ENCODE data around the gene EEF1A2.

EEF1A2 gene

DNA sequence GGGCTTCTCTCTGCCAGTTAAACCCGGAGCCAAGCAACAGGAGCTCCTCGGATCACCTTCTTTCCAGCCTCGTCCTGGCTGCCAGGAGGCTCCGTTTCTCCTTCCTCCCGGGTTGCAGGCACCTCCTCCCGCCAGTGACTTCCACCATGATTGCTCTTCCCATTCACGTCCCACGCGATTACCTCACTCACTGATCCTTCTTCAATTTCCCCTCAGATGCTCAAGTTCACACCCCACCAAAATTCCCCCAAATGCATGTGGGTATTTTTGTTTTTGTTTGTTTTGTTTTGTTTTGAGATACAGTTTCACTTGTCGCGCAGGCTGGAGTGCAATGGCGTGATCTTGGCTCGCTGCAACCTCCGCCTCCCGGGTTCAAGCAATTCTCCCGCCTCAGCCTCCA is 51.6 kb downstream of the EEF1A2 start:
- no peak for DNase-seq

DNA sequence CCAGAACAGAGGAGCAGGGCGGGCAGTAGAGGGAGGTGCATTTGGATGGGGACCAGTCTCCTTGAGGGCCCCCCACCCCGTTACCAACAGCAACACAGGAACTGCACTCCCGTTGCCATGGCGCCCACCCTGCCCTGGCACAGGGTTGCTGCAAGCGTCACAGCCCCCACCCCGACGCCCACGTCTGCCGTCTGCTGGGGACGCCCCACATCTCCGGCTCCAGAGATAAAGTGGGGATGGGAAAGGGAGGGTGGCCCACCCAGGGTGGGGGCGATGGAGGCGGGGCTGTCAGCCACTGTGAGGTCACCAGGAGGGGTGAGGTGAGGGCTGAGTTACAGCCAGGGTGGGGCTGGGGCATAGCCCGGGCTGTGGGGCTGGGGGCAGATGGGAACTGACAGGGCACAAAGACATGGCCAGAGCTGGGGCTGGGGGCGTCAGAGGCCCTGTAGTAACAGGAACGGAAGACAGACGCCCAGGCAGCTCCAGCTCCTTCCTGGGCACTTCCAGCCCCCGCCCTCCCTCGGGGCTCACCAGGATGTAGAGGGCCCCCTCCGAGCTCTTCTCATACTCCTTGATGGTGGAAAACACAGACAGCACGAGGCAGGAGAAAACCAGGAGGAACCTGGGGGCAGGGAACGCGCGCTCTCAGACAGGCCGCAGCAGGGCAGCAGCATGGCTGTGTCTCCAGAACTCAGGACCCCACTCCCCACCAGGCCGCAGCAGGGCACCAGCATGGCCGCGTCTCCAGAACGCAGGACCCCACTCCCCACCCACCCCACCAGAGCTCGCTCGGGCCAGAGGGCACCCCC is 52.5 kb downstream of the EEF1A2 start:
- DNase-seq, result no peak

DNA sequence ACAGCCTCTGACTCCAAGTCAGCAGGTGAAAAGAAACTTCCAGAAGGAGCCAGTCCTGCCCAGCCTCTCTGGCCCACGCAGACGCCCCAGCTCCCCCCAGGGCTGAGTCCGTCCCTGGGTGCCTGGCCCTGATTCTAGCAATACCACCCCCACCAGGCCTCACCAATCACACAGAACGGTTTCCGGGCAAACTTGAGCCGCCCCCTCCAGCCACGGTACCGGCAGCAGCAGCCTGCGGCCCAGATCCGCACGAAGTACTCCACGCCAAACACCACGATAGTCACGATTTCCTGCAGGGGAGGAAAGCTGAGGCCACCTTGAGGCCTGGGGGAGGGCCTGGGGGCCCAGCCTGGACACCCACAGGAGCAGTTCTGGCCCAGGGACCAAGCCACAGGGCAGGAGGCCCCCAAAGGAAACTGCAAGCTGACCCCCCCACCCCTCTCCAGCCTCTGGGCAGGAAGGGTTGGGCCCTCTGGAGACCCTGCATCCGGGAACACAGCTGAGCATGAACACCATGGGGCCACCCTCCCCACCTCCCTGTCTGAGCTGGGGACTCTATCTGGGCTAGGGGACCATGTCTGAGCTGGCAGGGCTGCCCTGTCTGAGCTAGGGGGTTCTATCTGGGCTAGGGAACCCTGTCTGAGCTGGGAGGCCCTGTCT is 53.7 kb downstream of the EEF1A2 start:
- no peak for DNase-seq

DNA sequence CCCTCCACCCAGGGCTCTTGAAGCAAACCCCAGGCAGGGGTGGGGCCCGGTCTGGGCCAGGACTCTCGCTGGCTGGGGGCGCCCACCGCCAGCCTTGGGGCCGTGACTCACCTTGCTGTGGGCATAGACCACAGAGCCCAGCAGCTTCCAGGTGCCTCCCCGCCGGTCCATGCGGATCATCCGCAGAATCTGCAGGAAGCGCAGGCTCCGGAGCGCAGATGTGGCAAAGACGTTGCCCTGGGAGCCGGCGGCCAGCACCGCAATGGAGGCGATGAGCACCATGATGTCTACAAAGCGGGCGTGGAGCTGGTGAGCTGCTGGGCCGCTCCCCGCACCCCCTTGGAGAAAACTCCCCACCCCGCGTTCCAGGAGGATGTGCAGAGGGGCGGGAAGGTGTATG is 54.3 kb downstream of the EEF1A2 start:
- no peak for DNase-seq

DNA sequence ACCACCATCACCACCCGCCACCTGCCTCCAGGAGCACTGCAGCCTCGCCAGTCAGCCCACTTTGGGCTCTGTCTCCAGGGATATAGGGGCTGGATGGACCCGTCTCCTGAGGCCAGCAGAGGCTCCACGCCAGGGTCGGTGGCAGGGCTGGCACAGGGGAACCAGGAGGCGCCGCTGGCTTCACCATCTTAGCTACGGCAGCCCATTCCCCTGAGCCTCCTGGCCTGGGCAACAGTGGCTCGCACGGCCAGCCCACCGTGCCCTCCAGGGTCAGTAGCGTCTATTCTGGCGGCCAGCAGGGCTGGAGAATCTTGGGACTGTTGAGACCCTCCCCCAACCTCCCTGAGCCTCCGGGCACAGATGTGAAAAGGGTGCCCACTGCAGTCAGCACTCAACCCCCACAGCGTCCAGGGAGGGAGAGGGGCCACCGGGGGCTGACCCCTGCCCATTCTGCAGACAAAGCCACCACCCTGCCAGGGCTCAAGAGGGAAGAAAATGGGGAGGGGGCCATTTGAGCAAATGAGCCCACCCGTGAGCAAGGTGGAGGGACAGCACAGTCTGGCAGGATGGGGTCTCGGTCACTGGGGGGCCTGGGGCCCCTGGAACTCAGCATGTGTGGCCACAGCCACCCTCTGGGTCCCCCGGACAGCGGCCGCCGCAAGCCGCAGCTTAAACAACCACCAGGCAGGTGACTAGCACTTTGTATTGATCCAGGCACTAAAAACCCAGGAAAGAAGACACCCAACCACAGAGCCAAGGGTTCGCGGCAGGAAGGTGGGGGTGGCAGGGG is 55.1 kb downstream of the EEF1A2 start:
- no peak for DNase-seq

DNA sequence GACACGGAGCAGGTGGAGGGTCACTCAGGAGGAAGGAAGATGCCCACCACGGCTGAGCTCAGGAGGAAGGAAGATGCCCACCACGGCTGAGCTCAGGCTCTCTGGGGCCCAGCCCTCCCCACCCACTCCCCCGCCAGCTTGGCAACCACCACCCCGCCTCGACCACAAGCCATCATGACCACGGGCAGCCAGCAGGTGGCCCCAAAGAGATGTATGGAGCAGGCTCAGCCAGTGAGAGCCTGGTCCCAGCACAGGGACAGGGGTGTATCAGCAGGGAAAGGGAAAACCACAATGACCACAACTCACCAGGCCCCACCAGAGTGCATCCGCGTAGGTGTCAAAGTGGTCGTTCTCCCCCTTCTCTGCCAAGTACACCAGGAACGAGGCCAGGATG is 56.8 kb downstream of the EEF1A2 start:
- no peak for DNase-seq

DNA sequence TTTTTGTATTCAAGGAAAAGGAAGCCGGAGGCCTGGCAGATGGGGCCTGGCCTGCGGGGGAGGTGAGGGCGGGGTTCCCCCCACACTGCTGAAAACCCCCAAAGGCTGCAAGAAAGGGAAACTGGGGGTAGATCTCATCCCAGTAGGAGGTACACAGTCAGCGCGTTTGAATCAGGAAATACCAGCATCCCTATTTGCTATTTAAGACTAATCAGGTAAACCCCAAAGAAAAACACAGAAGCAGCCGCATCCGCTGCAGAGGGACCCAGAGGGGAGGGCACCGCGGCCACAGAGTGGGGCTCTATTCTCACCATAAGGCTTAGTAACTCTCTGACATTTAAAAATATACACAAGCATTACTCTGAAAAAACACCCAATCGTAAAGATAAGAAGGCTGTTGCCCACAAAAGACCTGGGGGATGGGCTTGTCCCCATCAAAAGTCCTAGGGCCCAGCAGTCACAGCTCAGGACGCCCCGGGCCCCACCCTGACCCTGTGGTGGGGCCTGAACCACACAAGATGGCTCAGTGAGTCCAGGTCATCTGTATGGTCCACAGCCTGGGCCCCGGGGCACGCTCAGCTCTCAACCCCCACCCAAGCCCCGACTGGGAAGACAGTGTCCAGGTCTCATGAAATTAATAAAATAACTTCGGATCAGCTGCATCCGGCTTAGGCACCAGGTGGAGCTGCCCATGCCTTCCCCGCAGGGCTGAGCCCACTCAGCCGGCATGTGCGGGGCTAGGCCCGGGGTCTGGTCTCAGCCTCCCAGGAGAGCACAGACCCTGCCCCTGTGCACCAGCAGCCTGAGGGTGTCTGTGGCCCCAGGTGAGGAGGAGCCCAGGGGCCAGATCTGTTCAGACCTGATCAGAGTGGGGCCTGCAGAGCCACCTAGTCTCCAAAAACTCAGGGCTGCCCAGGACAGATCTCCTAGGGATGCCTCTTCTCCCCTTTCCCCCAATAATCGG is 57.5 kb downstream of the EEF1A2 start:
- DNase-seq, result no peak

DNA sequence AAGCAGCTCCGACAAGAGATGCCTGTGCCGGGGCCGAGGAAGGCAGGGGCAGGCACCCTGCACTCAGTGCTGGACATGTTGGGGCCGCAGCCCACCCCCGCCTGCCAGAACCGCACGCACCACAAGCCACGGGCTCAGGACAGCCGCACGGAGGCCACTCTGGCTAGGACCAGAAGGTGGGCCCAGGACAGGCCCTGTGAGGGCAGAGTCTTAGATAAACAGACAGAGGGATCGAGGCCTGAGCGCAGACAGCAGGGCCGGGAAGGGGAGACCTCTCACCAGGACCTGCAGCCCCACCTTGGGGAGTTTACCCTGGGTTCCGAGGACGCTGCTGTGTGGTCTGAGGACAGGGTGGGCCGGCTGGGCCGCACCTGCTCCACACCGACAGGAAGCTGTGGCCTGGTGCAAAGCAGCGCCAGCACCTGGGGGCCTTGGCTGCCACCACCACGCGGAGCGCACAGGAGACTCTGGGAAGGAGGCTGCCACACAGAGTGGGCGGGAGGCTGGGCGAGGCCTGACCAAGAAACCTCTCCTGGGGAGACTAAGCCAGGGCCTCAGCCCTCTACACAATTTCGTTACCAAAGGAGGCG is 58.4 kb downstream of the EEF1A2 start:
- DNase-seq, result no peak

DNA sequence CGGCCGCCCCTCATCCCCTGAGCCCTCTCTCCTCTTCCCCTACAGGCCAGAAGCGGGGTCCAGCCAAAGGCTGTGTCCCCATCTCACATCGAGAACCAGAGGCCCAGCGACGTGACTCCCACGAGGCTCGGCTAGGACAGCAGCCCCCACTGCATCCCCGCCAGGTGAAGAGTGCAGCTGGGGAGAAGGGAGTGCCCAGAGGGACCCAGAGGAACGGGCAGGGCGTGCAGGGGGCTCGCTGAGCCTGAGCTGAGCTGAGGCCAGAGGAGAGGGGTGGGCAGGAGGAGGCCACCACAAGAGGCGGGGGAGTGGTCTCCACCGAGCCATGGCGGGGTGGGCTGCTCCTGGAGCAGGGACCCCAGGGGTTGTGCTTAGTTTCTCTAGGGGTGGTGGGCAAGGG is 59.0 kb downstream of the EEF1A2 start:
- no peak for DNase-seq

DNA sequence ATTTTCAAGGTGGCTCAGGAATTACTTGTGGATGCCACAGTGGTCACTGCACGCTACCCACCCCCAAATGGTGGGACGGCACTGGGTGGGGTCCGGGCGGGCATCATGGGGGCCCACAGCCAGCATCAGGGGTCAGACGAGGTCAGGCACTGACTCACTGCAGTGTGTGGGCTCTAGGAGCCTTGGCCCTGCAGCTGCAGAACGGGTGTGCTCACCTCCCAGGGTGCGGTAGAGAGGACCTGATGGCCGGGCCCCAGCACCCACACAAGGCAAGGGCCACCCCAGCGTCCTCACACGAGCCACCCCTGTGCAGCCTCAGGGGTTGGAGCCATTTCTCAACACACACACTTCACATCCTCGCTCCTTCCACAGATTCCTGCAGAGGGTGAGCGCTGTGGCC is 60.8 kb downstream of the EEF1A2 start:
- DNase-seq, result no peak
